NCI-H2029 (cell line): ENCODE data around the gene CISH.

Source experiments
- DNase-seq: peaks from one replicate; lab custom pipeline; 2025; lab: John Stamatoyannopoulos, UW

Gene CISH

GRCh38 chr3:50571486-50571885 lies 40.1 kb downstream of the CISH start:
- no peak for DNase-seq

GRCh38 chr3:50570508-50571279 lies 40.9 kb downstream of the CISH start:
- DNase-seq, result no peak

- DNase-seq, result peak; percentile 88
These were observed 42.4 kb downstream of the CISH start, which contains the start of gene HEMK1 for GRCh38 chr3:50568947-50569749. HEMK1 (plus strand) TSS chr3:50569522; CDS start chr3:50571105, 1,583 bp downstream.

GRCh38 chr3:50567386-50568167 lies 44.0 kb downstream of the CISH start, which contains the start of gene C3orf18:
C3orf18 (minus strand) TSS chr3:50567747; CDS start chr3:50565699, 2,048 bp downstream.
- peak; percentile 60 for DNase-seq

- DNase-seq, result no peak
These were observed 44.6 kb downstream of the CISH start for GRCh38 chr3:50567011-50567385.

- no peak for DNase-seq
These were observed 47.3 kb downstream of the CISH start for GRCh38 chr3:50564321-50564720.

GRCh38 chr3:50563867-50564266 lies 47.7 kb downstream of the CISH start:
- no peak for DNase-seq

- no peak for DNase-seq
These were observed 48.7 kb downstream of the CISH start for GRCh38 chr3:50562861-50563260.

GRCh38 chr3:50559702-50560101 lies 51.9 kb downstream of the CISH start:
- no peak for DNase-seq

GRCh38 chr3:50557915-50558314 lies 53.7 kb downstream of the CISH start:
- DNase-seq, result no peak

GRCh38 chr3:50557106-50557505 lies 54.5 kb downstream of the CISH start:
- DNase-seq, result no peak
